ENCODE data around the gene RIT1.
"Not testable (repeated sequence)": the region's sequence is repeated elsewhere in the genome, so short reads cannot be mapped to it uniquely, and the experiment has no call there.

RIT1 gene

GRCh38 chr1:155933591-155934096 is 22.5 kb upstream of the RIT1 start:
- DNase-seq (ENCODE audit: low spot score), result no peak

- no peak for DNase-seq (ENCODE audit: low spot score)
Measured at GRCh38 chr1:155932487-155932886, 21.3 kb upstream of the RIT1 start.

- DNase-seq (ENCODE audit: low spot score), result no peak
Measured at GRCh38 chr1:155932081-155932480, 20.9 kb upstream of the RIT1 start.

- no peak for DNase-seq (ENCODE audit: low spot score)
Measured at GRCh38 chr1:155931332-155932038, 20.3 kb upstream of the RIT1 start.

- not testable (repeated sequence) for DNase-seq (ENCODE audit: low spot score)
Measured at GRCh38 chr1:155930725-155931124, 19.6 kb upstream of the RIT1 start.

- DNase-seq (ENCODE audit: low spot score), result peak; percentile 56
Measured at GRCh38 chr1:155929057-155929456, 17.9 kb upstream of the RIT1 start.

GRCh38 chr1:155925506-155925905 is 14.4 kb upstream of the RIT1 start:
- no peak for DNase-seq (ENCODE audit: low spot score)

- DNase-seq (ENCODE audit: low spot score), result no peak
Measured at GRCh38 chr1:155920717-155921116, 9.6 kb upstream of the RIT1 start.

GRCh38 chr1:155919801-155920200 is 8.7 kb upstream of the RIT1 start:
- no peak for DNase-seq (ENCODE audit: low spot score)

GRCh38 chr1:155918660-155919059 is 7.5 kb upstream of the RIT1 start:
- DNase-seq (ENCODE audit: low spot score), result no peak

GRCh38 chr1:155913969-155914757 is 3.0 kb upstream of the RIT1 start:
- DNase-seq (ENCODE audit: low spot score), result no peak

- DNase-seq (ENCODE audit: low spot score), result no peak
Measured at GRCh38 chr1:155912056-155912536, 947 bp upstream of the RIT1 start.

GRCh38 chr1:155910621-155911121 is 478 bp downstream of the RIT1 start:
- peak; percentile 31 for DNase-seq (ENCODE audit: low spot score)

- DNase-seq (ENCODE audit: low spot score), result peak; percentile 68
Measured at GRCh38 chr1:155909894-155910293, 1.3 kb downstream of the RIT1 start.

- no peak for DNase-seq (ENCODE audit: low spot score)
Measured at GRCh38 chr1:155904261-155904660, 6.9 kb downstream of the RIT1 start.

- peak; percentile 48 for DNase-seq (ENCODE audit: low spot score)
Measured at GRCh38 chr1:155900161-155900560, 11.0 kb downstream of the RIT1 start.

GRCh38 chr1:155899683-155900082 is 11.5 kb downstream of the RIT1 start:
- no peak for DNase-seq (ENCODE audit: low spot score)

GRCh38 chr1:155898888-155899287 is 12.3 kb downstream of the RIT1 start:
- DNase-seq (ENCODE audit: low spot score), result no peak

GRCh38 chr1:155897746-155898145 is 13.4 kb downstream of the RIT1 start:
- no peak for DNase-seq (ENCODE audit: low spot score)

- not testable (repeated sequence) for DNase-seq (ENCODE audit: low spot score)
Measured at GRCh38 chr1:155896476-155896875, 14.7 kb downstream of the RIT1 start.

- not testable (repeated sequence) for DNase-seq (ENCODE audit: low spot score)
Measured at GRCh38 chr1:155895617-155896016, 15.5 kb downstream of the RIT1 start.

GRCh38 chr1:155893389-155894142 is 17.6 kb downstream of the RIT1 start:
- no peak for DNase-seq (ENCODE audit: low spot score)

Measured in hematopoietic multipotent progenitor cell treated with erythropoietin and hydrocortisone succinate and interleukin-3 and kit ligand, for 15 days (in vitro differentiated cells).